AG09319 (cell line): ENCODE measurements around the gene LIN9.

Experiments used
- DNase-seq: peaks from one replicate; pipeline ENCODE4 v3.0.0-alpha.2; 2010; ENCODE audit warnings: low read depth; ENCODE audit errors: extremely low read depth
- TF ChIP-seq, protein P1 (sequence below): IDR thresholded peaks from 2 replicates; pipeline ENCODE4 v1.5.1; 2011; ENCODE audit warnings: low read depth, mild to moderate bottlenecking, inconsistent platforms, low read length, moderate library complexity

LIN9 gene

DNA sequence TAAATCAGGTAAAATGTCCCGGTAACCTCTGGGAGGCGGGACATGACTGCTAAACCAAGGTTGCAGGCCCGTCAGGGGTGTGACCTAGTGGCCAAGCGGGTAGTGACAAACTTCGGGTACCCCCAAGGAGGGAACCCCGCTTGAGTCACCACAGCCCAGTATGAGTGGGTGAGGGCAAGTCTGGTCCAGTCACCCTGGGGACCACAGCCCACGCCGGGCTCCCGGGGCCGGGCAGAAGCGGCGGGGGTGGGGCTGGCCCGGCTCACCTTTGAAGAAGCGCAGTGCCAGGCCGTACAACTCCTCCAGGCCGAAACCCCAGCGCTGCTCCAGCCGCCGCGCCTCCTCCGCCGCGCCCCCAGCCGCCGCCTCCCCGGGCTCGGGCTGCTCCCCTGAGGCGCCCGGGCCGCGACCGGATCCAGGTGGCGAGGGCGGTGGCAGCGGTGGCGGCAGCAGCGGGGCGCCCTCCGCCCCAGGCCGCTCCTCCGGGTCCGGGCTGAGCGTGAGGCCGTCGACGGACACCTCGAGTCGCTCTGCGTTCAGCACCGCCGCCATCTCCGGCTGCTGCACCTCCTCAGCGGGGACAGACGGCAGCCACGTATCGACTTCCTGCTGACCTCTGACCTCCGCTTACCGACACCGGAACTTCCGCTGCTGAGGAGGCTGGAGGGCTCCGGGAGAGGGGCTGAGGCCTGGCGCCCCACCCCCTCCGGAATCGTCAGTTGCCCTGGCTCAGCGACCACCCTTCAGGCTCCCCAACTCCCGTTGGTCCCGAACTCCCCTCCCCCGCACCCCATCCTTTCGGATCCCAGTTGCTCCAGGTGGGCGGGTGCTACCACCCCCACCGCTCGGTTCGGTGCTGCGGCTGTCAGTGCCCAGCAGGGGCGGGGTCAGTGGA lies 122.6 kb downstream of the LIN9 start, which contains the start of gene ACBD3:
ACBD3 (minus strand) TSS at position 618 of the 895 bp plus-strand sequence; CDS start at position 552, 66 bp downstream.
- DNase-seq, result peak; percentile 60
- TF ChIP-seq, protein P1, sequence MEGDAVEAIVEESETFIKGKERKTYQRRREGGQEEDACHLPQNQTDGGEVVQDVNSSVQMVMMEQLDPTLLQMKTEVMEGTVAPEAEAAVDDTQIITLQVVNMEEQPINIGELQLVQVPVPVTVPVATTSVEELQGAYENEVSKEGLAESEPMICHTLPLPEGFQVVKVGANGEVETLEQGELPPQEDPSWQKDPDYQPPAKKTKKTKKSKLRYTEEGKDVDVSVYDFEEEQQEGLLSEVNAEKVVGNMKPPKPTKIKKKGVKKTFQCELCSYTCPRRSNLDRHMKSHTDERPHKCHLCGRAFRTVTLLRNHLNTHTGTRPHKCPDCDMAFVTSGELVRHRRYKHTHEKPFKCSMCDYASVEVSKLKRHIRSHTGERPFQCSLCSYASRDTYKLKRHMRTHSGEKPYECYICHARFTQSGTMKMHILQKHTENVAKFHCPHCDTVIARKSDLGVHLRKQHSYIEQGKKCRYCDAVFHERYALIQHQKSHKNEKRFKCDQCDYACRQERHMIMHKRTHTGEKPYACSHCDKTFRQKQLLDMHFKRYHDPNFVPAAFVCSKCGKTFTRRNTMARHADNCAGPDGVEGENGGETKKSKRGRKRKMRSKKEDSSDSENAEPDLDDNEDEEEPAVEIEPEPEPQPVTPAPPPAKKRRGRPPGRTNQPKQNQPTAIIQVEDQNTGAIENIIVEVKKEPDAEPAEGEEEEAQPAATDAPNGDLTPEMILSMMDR, result no peak; the same call in 1 of the 2 replicates

DNA sequence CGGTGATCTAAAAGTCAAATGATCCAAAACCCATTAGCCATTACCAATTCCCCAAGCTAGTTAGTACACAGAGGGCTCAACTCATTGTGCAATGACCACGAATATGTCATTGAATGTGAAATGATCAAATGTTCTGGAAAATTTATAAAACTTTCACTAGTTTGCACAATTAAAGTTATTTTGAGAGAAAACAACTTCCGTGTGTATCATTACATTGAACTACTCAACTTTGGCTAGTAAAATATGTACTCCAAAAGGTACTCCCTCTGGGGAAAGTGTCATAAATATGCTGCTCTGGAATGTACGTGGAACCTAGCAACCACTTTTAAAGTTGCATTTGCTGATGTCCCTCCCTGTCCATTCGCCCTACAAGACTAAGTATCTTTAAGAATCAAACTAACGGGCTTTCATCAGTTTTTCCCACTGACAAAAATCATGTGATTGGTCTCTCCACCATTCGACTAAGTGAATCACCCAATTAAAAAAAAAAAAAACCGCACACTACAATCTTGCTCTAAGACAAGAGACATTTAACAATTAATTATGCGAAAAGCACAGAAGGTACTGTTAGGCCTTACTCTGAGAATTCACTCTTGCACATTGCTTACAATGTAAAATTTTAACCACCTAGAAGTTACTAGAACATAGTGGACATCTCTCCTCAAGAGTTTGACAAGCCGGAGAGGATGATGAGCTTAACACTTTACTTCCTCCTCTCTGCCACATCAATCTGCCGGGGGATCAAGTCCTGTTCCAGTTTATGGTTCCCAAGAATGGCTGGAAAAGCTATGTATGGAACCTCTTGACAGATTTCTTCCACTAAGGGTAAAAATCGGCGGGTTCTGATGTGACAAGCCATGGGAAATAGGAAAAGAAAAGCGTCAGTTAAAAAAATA lies 123.6 kb downstream of the LIN9 start:
- no peak for DNase-seq

DNA sequence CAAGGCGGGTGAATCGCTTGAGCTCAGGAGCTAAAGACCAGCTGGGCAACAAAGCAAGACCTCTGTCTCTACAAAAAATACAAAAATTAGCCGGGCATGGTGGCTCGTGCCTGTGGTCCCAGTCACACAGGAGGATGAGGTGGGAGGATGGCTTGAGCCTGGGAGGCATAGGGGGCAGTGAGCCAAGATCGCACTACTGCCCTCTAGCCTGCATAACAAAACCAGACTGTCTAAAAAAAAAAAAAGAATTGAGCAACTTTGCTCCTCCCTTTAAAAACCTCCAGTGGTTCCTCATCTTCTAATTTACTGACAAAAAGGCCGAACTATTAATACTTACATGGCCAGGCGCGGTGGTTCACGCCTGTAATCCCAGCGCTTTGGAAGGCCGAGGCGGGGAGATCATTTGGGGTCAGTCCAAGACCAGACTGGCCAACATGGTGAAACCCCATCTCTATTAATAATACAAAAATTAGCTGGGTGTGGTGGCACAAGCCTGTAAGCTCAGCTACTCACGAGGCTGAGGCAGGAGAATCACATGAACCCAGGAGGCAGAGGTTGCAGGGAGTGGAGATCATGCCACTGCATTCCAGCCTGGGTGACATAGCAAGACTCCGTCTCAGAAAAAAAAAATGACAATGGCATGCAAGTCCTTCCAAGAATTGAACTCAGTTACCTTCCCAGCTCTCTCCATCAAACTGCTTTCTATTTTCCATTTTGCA lies 126.8 kb downstream of the LIN9 start:
- TF ChIP-seq, protein P1, result peak; percentile 31
- DNase-seq, result peak; percentile 19

More for the DNA sequence above, 123.6 kb downstream of the LIN9 start:
- TF ChIP-seq, protein P1, result no peak
